Putamen (tissue), 1 donor: ENCODE measurements around the gene FFAR3.
A peak's percentile ranks its signal among the peaks of the same experiment; 100 is the strongest.

Source experiments
- DNase-seq: peaks from one replicate; pipeline ENCODE4 v3.0.0-alpha.2; 2016; ENCODE audit warnings: low spot score

The FFAR3 gene, protein sequence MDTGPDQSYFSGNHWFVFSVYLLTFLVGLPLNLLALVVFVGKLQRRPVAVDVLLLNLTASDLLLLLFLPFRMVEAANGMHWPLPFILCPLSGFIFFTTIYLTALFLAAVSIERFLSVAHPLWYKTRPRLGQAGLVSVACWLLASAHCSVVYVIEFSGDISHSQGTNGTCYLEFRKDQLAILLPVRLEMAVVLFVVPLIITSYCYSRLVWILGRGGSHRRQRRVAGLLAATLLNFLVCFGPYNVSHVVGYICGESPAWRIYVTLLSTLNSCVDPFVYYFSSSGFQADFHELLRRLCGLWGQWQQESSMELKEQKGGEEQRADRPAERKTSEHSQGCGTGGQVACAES

GRCh38 chr19:35357867-35358573 lies at the start of gene FFAR3:
FFAR3 (plus strand) TSS chr19:35358460; CDS start chr19:35358891, 431 bp downstream.
- peak; percentile 42 for DNase-seq

DNA sequence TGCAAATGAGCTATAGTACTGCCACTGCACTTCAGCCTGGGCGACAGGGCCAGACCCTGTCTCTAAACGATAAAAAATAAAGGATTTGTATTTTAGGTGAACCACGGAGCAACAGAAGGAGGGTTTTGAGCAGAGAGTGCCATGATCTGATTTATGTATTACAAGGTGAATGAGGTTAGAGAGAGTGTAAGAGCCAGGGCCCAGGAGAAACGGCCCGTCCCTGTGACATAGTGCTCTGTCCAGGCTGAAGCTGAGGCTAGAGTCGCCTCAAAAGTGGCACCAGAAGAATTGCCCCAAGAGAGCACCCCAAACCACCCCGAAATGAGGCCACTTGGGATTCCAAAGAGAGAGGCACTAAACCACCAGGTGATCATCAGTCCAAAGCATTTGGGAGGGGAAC lies 49.4 kb upstream of the FFAR3 start:
- no peak for DNase-seq

GRCh38 chr19:35309481-35310279 lies 48.6 kb upstream of the FFAR3 start:
- no peak for DNase-seq

- DNase-seq = no peak
Observed at GRCh38 chr19:35310331-35310730, 47.9 kb upstream of the FFAR3 start.

- no peak for DNase-seq
Observed at GRCh38 chr19:35310811-35311465, 47.3 kb upstream of the FFAR3 start.

DNA sequence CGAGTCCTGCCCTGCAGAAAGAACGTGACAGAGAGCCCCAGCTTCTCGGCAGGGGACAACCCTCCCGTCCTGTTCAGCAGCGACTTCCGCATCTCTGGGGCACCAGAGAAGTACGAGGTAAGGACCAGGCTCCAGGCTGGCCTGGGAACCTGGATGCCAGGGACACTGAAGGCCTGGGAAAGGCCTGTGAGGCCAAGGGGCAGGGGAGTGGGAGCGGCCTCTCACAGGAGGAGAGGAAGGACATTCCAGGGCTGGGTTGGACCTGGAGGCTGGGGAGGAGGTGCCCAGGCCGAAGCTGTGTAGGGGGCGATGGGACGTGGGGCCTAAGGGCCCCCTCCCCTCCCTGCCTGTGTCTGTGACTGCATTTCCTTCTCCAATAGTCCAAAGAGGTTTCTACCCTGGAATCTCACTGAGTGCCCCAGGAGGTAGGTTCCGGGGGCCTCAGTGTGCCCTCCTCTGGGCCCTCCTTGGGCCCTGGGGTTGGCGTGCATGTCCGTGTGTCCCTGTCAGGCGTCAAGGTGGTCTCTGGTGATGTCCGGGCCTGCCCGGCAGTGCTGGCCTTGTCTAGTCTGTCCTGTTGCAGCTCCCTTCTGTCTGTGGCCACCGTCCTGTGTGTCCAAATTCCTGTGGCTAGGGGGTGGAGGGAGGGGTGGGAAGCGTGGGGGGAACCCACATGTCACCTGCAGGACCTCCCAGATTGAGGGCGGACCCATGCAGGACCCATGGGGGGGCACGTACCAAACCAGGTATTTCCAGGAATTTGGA lies 46.2 kb upstream of the FFAR3 start:
- no peak for DNase-seq

- no peak for DNase-seq
Observed at GRCh38 chr19:35313587-35313986, 44.7 kb upstream of the FFAR3 start.

DNA sequence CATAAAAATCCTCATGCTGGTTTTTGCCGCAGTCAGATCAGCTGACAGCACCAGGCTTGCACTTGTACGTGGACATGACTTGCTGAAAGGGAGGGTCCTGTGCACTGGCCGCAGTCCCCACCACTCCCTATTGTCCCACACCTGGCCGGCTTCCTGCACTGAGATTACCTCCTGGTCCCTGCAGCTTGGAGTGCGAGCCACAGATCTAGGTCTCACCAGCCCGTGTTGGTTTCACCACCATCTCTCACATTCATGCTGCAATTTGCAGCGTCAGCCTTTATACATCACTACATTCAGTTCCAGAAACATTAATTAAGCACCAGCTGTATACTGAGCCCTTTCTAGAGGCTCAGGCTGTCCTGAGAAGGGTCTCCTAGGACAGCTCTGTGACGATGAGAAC lies 44.2 kb upstream of the FFAR3 start:
- DNase-seq = no peak

DNA sequence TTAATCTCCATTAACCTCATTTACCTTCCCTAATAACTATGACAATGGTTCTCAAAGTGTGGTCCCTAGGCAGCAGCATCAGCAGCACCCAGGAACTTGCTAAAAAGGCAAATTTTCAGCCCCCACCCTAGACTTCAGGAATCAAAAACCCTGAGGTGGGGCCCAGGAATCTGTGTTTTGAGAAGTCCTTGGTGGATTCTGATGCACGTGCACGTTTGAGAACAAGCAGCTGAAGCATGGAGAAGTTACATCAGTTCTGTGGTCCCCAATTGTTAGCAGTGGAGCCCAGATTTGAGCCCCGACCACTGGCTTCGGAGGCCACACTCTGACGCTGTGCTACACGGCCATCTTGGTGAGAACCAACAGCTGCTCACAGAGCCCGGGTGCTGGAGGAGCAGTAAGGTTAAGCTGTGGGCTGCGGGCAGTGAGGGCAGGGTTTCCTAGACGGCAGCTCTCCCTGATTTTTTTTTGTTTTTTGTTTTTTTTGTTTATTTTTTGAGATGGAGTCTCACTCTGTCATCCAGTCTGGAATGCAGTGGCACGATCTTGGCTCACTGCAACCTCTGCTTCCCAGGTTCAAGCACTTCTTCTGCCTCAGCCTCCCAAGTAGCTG lies 43.3 kb upstream of the FFAR3 start:
- DNase-seq = no peak

GRCh38 chr19:35315883-35316282 lies 42.4 kb upstream of the FFAR3 start:
- DNase-seq = no peak

GRCh38 chr19:35316560-35316959 lies 41.7 kb upstream of the FFAR3 start:
- no peak for DNase-seq

- DNase-seq = no peak
Observed at GRCh38 chr19:35317464-35318043, 40.7 kb upstream of the FFAR3 start.

DNA sequence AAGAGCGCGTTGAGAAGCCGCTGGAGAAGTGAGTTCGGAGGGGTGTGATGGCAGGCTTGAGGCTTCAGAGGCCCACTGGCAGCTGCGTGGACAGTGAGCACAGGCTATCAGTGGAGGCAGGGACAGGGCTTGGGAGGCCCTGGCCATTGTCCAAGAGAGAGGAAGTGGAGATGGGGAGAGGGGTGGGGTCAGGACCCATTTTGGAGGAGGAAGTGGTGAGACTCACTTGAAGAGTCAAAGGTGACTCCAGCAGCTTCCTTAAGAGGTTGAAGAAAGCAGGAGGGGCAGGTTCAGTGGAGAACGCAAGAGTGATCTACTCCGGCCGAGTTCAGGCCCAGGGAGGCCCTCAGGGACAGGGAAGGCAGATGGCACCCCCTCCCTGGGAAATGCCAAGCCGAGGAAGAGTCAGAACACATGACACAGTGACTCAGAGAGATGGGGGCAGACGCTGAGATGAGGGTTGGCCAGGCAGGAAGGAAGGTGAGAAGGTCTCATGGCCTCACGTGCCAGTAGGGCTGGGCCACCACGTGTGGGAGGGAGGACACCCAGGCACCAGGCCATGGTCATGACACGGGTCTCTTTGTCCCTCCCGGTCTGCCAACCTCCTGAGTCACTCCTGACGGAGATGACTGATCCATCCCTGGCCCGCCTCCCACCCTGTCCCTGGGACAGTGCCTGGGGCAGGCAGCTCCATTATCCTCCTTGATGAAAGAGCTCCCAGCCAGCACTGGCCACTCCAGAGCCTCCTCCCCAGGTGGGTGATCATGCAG lies 39.4 kb upstream of the FFAR3 start:
- DNase-seq = peak; percentile 74

GRCh38 chr19:35320065-35320713 lies 38.1 kb upstream of the FFAR3 start:
- DNase-seq = no peak

DNA sequence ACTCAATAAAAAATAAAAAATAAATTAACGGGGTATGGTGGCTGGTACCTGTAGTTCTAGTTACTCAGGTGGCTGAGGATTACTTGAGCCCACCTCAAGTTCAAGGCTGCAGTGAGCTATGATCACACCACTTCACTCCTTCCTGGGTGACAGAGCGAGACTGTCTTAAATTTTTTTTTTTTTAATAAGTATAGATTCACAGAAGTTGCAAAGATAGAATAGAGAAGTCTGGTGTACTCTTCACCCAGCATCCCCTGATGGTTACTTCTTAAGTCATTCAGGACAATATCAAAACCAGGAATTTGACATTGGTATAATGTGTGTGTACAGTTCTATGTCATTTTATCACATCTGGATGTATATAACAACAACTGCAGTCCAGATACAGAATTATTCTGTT lies 37.0 kb upstream of the FFAR3 start:
- no peak for DNase-seq

GRCh38 chr19:35322014-35322413 lies 36.2 kb upstream of the FFAR3 start:
- DNase-seq = no peak

GRCh38 chr19:35327642-35328041 lies 30.6 kb upstream of the FFAR3 start:
- no peak for DNase-seq

DNA sequence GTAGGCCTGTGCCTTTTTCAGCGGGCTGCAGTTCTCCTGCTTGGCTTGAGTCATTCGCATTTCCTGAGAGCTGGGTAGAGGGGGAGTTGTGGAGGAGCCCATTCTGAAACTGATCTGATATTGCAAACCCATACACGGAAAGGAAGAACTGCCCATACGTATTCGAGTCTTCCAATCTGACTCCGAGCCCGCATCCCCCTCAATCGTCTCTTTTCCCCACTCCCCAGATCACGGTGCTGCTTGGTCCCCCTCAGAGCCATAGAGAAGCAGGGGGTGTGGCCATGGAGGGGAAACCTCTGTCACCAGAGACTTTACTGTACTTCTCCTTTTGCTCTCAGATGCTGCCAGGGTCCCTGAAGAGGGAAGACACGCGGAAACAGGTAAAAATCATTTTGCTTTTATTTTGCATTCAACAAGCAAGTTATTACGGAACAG lies 29.4 kb upstream of the FFAR3 start, which contains the start of gene CD22:
Gene CD22, plus strand, starts transcription at position 337 of the 435 bp plus-strand sequence. CDS start 2,854 bp downstream, outside the sequence.
- no peak for DNase-seq

DNA sequence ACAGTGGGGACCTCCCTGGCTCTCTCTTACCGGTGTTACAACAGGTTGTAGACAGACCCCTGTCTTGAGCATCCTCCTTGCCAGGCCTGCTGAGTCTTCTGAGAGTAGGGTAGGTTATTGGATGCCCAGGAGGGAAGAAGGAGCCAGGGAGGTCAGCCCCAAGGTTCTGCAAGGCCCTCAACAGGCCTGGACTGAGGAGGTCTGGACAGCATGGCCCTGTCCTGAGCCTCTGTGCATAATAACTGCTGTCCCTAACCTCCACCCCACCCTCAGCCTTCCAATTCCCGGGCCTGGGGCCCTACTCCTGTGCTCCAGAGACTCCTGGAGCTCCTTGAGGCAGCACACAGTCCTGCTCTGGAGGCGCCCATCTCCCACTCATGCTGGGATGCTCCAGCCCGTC lies 28.9 kb upstream of the FFAR3 start:
- DNase-seq = no peak
